Lower leg skin (tissue), 4 donors: ENCODE data around the gene UBXN10. TPM values are rescaled to one million over a fixed set of nuclear protein-coding genes. Genes with fewer than 3 reads are reported as not detected.
A peak's percentile ranks its signal among the peaks of the same experiment; 100 is the strongest.
"Not testable (repeated sequence)": the region's sequence is repeated elsewhere in the genome, so short reads cannot be mapped to it uniquely, and the experiment has no call there.

Experiments
- DNase-seq, 2 donors: peaks; one replicate each; pipeline ENCODE4 v3.0.0-alpha.2; 2019; ENCODE audit warnings: low spot score in 2 of 2
- H3K4me3 ChIP-seq: fragments of 200-600 bp; sonication (generic); 2 replicates; pipeline ENCODE4 v1.5.1; 2017; ENCODE audit warnings: mild to moderate bottlenecking, low read depth; ENCODE audit not compliant: poor library complexity, severe bottlenecking
- CTCF ChIP-seq, 3 donors: fragments of 450-650 bp; IDR thresholded peaks; one replicate each; pipeline ENCODE4 v1.5.1; 2016; ENCODE audit warnings: antibody characterized with exemption in 3 of 3, mild to moderate bottlenecking in 3 of 3, moderate library complexity in 2 of 3
- POLR2A ChIP-seq, 2 donors: fragments of 450-650 bp; IDR thresholded peaks; one replicate each; pipeline ENCODE4 v1.6.1; 2016 to 2017; ENCODE audit warnings: antibody characterized with exemption in 2 of 2, mild to moderate bottlenecking in 1 of 2, moderate library complexity in 1 of 2
- WGBS, 2 donors: methylation state at CpG; one replicate each; pipeline ENCODE4 v1.1.5; 2018; 5-methylcytosine and 5-hydroxymethylcytosine counted together
- intact Hi-C: fragments of 100-400 bp; cut with DNase I; formaldehyde crosslinking; loops from one replicate; pipeline ENCODE4 v1.15.0; 2023; ENCODE audit warnings: low total_unique reads
- total RNA-seq, 4 donors: library from RNA; depleted of rRNA; stranded (reverse); fragments of >200 nt; gene quantifications; one replicate each; pipeline ENCODE4 v1.1.0, GENCODE V29; 2016

The UBXN10 gene
- total RNA-seq, 4 donors from 2014 or later = 0.12 to 0.91 (median 0.81) TPM; not detected in 1

GRCh38 chr1:20212685-20213331 is 26.9 kb downstream of the UBXN10 start:
- 3 to 4% methylated on average over 21 of the region's 21 CpGs for WGBS, 2 donors

GRCh38 chr1:20215716-20216115 is 29.8 kb downstream of the UBXN10 start:
- no peak overlapping the region for H3K4me3 ChIP-seq
- TF ChIP-seq POLR2A (IDR thresholded peaks at IDR 0.05) = no peak
- TF ChIP-seq CTCF (IDR thresholded peaks at IDR 0.05) = no peak
- DNase-seq = no peak
- intact Hi-C loops = loop anchor here (5.0 kb wide), 1 partner anchor 277 kb away; no protein-coding TSS in a partner anchor
- 69 to 74% methylated on average over 6 of the region's 6 CpGs for whole genome bisulfite sequencing, 2 donors

More at GRCh38 chr1:20212685-20213331, 26.9 kb downstream of the UBXN10 start:
- no peak overlapping the region for H3K4me3 ChIP-seq
- TF ChIP-seq CTCF (IDR thresholded peaks at IDR 0.05) (no peak), POLR2A (IDR thresholded peaks at IDR 0.05) (no peak)
- DNase-seq = peak in 1 of 2 donors; percentile 88
- intact Hi-C loops = no loop called here

- WGBS, 2 donors = 75 to 92% methylated on average over 1 of the region's 1 CpG
- DNase-seq = no peak
- TF ChIP-seq POLR2A (IDR thresholded peaks at IDR 0.05) = no peak
- no peak for TF ChIP-seq CTCF (IDR thresholded peaks at IDR 0.05)
- intact Hi-C loops = loop anchor here (5.0 kb wide), 1 partner anchor 276 kb away; no protein-coding TSS in a partner anchor
- no peak overlapping the region for H3K4me3 ChIP-seq
These were observed 30.7 kb downstream of the UBXN10 start for GRCh38 chr1:20216574-20216973.

GRCh38 chr1:20219053-20219452 is 33.2 kb downstream of the UBXN10 start:
- 87 to 89% methylated on average over 6 of the region's 6 CpGs for WGBS, 2 donors
- H3K4me3 ChIP-seq, DNase-seq: not testable (repeated sequence)
- intact Hi-C loops = loop anchor here (5.0 kb wide), 1 partner anchor 273 kb away; no protein-coding TSS in a partner anchor

- 35 to 41% methylated on average over 5 of the region's 5 CpGs for WGBS, 2 donors
- no peak for TF ChIP-seq CTCF (IDR thresholded peaks at IDR 0.05)
- no peak for TF ChIP-seq POLR2A (IDR thresholded peaks at IDR 0.05)
- intact Hi-C loops = no loop called here
- no peak for DNase-seq
- H3K4me3 ChIP-seq = no peak overlapping the region
These were observed 34.1 kb downstream of the UBXN10 start for GRCh38 chr1:20220036-20220435.

- 83 to 90% methylated on average over 2 of the region's 2 CpGs for WGBS, 2 donors
- no peak for TF ChIP-seq POLR2A (IDR thresholded peaks at IDR 0.05)
- TF ChIP-seq CTCF (IDR thresholded peaks at IDR 0.05) = no peak
These were observed 37.2 kb downstream of the UBXN10 start for GRCh38 chr1:20223106-20223505.

More at GRCh38 chr1:20223106-20223505, 37.2 kb downstream of the UBXN10 start:
- intact Hi-C loops = no loop called here
- DNase-seq = no peak
- no peak overlapping the region for H3K4me3 ChIP-seq
